Epithelial cell of proximal tubule (primary cell): ENCODE measurements around the gene MIDN. TPM values are rescaled to one million over a fixed set of nuclear protein-coding genes. Genes with fewer than 3 reads are reported as not detected.

Experiments used
- DNase-seq: peaks from one replicate; pipeline ENCODE4 v3.0.0-alpha.2; 2011; ENCODE audit warnings: low read depth
- H3K4me3 ChIP-seq: 2 replicates; pipeline ENCODE4 v1.5.1; 2011; ENCODE audit warnings: low read depth, mild to moderate bottlenecking, low read length
- CTCF ChIP-seq: conservative IDR thresholded peaks from 2 replicates; pipeline ENCODE4 v1.5.1; 2012; ENCODE audit warnings: low read depth, mild to moderate bottlenecking, low read length
- total RNA-seq: library from RNA; depleted of rRNA; stranded (reverse); fragments of >200 nt; gene quantifications from 2 replicates; pipeline ENCODE4 v1.2.3, GENCODE V29; 2015

The MIDN gene
- total RNA-seq, 1 donor from 2014 or later = 66.3 TPM

GRCh38 chr19:1235625-1236538, 12.5 kb upstream of the MIDN start:
- no peak for DNase-seq
- TF ChIP-seq CTCF = no peak
- peak overlapping the region; percentile 29 for H3K4me3 ChIP-seq

- H3K4me3 ChIP-seq = peak overlapping the region; percentile 73
- DNase-seq = no peak
- no peak for TF ChIP-seq CTCF
Measured at GRCh38 chr19:1236576-1236975, 11.8 kb upstream of the MIDN start.

- DNase-seq = no peak
- TF ChIP-seq CTCF = no peak
- peak overlapping the region; percentile 73 for H3K4me3 ChIP-seq
Measured at GRCh38 chr19:1237027-1237659, 11.2 kb upstream of the MIDN start.

- peak within 1 kb of the TSS; percentile 73 for H3K4me3 ChIP-seq
- DNase-seq = no peak
- no peak for TF ChIP-seq CTCF
Measured at GRCh38 chr19:1237754-1238368, 10.5 kb upstream of the MIDN start, which contains the start of gene CBARP. CBARP (minus strand) TSS chr19:1238005; CDS start chr19:1236100, 1,905 bp downstream.

GRCh38 chr19:1238369-1239303, 9.7 kb upstream of the MIDN start:
- peak overlapping the region; percentile 51 for H3K4me3 ChIP-seq
- DNase-seq = no peak
- TF ChIP-seq CTCF = no peak

- TF ChIP-seq CTCF = no peak
- no peak overlapping the region for H3K4me3 ChIP-seq
- DNase-seq = no peak
Measured at GRCh38 chr19:1239420-1239795, 9.0 kb upstream of the MIDN start.
